Stimulated activated CD4-positive, alpha-beta T cell treated with anti-CD3 and anti-CD28 coated beads, Interleukin-12 subunit alpha, Interleukin-12 subunit beta, amount 100 ng/mL, for 48 hours (primary cell): ENCODE results near the gene EDEM2.
"Not testable (repeated sequence)": the region's sequence is repeated elsewhere in the genome, so short reads cannot be mapped to it uniquely, and the experiment has no call there.

Experiments
- DNase-seq, 3 donors: peaks; one replicate each; pipeline ENCODE4 v3.0.0-alpha.2; 2020; ENCODE audit warnings: low read depth in 2 of 3, low spot score in 1 of 3

The EDEM2 gene

GRCh38 chr20:35133735-35134134 lies 13.4 kb downstream of the EDEM2 start:
- DNase-seq = no peak

GRCh38 chr20:35133031-35133430 lies 14.1 kb downstream of the EDEM2 start:
- no peak for DNase-seq

- DNase-seq = no peak
These were observed 15.2 kb downstream of the EDEM2 start for GRCh38 chr20:35131934-35132333.

DNA sequence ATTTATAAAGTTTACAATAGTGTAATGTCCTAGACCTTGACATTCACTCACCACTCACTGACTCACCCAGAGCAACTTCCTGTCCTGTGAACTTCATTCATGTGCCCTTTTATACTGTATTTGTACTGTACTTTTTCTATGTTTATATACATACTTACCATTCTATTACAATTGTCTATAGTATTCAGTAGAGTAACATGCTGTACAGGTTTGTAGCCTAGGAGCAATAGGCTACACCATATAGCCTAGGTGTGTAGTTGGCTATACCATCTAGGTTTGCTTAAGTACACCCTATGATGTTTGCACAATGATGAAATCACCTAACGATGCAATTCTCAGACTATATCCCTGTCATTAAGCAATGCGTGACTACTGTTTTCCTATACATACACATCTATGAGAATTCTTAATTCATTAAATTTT lies 17.5 kb downstream of the EDEM2 start:
- DNase-seq = no peak

DNA sequence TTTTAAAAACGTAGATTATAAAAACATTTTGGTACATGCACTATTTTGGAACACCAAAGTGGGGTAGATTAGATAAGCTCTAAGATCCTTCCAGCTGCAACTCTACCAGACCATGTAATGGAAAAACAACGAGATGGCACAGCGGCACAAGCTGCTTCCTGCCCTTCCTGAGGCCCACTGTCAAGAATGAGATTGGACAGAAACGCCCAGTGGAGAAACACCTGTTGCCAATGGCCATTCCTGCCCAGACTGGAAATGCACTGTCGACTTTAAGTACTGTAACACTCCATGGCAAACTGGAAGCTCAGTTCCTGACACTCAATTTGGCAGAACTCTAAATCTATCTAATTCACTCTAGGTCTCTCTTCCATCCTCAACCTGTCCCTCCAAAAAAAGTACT lies 21.4 kb downstream of the EDEM2 start:
- DNase-seq = no peak

DNA sequence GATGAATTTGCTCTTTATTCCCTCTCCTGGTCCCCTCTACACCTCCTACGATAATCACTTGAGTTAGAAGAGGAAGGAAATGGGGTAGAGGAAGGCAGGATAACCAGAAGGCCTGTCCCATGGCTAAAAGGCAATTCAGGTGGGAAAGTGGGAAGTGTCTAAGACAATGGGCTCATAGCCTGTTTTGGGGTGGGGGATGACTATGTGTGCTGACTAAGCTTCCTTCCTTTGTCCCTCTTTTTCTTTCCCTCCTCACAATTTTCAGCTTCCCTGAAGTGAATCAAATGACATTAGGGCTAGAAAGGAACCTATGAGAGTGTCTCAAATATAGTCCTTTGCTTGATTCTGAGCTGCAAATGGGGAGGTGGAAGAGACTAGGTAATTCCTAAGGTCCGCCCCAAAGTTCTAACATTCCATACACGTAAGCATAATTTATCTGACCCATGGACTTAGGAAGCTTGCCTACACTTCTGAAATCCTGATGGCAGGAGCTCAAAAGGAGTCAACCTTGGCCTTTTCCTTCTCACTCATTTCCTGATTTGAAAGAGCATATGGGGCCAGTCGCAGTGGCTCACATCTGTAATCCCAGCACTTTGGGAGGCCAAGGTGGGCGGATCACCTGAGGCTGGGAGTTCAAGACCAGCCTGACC lies 24.3 kb downstream of the EDEM2 start:
- DNase-seq = no peak

DNA sequence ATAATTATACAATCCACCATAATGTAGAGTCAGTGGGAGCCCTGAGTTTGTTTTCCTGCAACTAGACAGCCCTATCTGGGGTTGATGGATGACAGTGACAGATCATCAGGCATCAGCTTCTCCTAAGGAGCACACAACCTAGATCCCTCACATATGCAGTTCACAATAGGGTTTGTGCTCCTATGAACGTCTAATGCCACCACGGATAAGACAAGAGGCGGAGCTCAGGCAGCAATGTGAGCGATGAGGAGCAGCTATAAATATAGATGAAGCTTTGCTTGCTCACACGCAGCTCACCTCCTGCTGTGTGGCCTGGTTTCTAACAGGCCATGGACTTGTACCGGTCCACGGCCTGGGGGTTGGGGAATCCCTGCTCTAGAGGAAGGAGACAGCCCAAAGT lies 25.9 kb downstream of the EDEM2 start:
- no peak for DNase-seq

- no peak for DNase-seq
These were observed 27.0 kb downstream of the EDEM2 start for GRCh38 chr20:35120012-35120701.

DNA sequence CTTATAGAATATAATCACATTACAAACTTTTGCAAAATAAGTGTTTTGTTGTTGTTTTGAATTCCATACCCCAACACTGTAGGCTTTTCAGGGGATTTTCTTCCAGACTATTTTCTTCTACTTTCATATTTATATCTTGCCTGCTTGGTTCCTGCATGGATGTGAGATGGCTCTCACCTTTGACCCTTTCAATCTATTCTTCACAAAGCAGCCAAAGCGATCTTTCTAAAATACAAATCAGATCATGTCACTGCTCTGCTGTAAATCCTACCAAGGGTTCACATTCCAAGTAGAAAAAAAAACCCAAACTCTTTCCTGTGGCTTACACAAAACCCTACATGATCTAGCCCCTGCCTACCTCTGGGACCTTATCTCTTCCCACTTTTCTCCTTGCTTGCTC lies 29.5 kb downstream of the EDEM2 start:
- no peak for DNase-seq

- no peak for DNase-seq
These were observed 29.9 kb downstream of the EDEM2 start for GRCh38 chr20:35117196-35117595.

DNA sequence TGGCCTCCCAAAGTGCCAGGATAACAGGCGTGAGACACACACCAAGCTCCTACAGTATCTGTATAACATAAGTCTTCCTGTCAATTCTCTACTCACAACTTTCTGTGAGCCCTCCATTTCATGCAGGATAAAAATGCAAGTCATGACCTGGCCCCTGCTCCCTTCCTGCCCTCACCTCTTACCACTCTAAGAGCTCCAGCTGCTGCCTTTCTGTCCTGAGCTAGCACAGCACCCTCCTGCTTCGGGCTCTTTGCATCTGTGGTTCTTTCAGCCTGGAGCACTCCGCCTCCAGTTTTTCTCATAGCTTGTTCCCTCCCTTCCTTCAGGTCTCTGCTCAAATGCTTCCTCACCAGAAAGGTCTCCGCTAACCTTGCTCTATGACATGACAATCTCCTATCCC lies 30.9 kb downstream of the EDEM2 start:
- DNase-seq = no peak

DNA sequence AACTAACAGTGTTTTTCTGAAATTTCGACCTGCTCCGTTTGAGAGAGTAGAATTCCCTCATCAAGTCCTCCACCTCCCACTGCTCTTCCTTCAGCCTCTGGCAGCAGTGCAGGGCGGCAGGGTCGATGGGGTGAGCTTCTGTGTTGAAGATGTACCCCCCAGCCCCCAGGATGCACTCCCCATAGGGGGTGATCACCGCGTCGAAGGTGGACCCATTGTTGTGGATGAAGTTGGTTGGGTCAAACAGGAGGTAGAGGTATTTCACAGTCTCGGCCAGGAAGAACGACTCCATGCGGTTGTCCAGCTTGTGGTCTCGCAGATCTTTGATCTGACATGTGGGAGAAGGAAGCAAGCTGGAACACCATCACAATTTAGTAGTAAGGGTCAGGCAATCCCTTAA lies 31.5 kb downstream of the EDEM2 start:
- no peak for DNase-seq

DNA sequence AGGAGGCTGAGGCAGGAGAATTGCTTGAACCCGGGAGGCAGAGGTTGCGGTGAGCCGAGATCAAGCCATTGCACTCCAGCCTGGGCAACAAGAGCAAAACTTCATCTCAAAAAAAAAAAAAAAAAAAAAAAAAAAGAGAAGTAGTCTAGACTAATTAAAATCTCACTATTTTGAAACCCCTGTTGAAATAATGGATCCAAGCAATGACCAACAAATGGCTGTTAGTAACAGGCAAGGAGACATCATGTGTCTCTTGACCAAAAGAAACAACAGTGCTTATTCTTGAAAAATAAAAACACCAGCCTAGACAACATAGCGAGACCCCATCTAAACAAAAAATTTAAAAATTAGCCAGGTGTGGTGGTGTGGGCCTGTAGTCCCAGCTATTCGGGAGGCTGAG lies 34.9 kb downstream of the EDEM2 start:
- DNase-seq = not testable (repeated sequence)

GRCh38 chr20:35111141-35111888 lies 35.8 kb downstream of the EDEM2 start:
- no peak for DNase-seq

DNA sequence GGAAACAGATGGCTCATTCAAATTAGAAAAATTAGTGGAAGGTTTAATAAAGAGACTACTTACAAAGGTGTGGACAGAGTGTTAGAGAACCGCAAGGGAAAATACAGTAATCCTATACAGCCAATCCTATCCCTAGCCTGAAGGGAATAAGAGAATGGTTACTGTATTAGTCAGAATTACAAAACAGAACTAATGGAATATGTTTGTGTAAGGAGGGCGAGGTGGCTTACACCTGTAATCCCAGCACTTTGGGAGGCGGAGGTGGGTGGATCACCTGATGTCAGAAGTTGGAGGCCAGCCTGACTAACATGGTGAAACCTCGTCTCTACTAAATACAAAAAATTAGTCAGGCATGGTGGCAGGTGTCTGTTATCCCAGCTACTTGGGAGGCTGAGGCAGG lies 38.2 kb downstream of the EDEM2 start:
- no peak for DNase-seq

DNA sequence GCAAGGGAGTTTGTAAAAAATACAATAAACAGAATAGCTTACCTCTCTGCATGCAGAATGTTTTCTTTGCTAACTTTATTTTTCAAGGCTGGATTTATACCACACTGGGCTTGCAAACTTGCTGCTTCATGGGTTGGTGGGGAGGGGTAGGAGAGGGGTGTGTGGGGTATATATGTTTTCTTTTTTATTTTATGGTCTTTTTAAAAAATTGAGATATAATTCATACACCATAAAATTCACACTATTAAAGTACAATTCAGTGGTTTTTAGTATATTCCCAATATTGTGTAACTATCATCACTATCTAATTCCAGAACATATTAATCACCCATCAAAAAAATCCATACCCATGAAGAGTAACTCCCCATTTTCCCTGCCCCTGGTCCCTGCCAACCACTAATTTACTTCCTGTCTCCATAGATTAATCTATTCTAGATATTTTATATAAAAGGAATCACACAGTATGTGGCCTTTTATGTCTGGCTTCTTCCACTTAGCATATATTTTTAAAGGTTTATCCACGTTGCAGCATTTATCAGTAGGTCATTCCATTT lies 40.2 kb downstream of the EDEM2 start:
- DNase-seq = no peak

GRCh38 chr20:35104685-35105295 lies 42.3 kb downstream of the EDEM2 start:
- DNase-seq = no peak

- DNase-seq = no peak
These were observed 45.5 kb downstream of the EDEM2 start for GRCh38 chr20:35101620-35102019.

DNA sequence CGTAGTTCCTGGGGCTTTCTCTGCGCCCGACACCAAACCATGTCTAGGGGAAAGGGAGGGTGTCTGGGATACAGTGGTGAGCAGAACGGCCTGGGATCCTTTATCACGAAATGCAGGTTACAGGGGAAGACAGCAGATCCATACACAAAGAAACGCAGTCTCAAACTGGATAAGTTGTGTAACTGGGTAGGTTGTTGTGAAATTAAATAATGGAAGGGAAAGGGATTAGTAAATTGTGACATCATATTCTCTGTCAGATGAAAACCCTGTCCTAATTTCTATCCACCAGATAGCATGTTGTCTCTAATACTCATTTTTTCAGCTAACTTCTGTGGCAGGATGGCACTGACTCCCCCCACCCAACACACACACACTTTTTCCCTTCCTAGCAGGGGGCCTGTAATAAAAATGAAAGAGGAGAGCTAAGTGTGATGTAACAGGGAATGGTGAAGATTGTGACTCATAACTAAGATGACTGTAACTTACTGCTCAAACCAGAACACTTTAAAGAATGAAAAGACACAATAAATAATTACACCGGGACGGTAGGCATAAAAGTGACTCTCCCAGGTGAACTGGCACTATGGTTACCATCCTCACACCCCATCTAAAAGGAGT lies 53.8 kb downstream of the EDEM2 start:
- peak in 1 of 3 donors; percentile 8 for DNase-seq

GRCh38 chr20:35092524-35093266 lies 54.4 kb downstream of the EDEM2 start, which contains the start of gene TRPC4AP:
Gene TRPC4AP (minus strand): TSS chr20:35092807. CDS start chr20:35092781, 26 bp downstream.
- peak; percentile 76 to 85 (median 79) for DNase-seq
